Lower lobe of right lung (tissue), 2 donors: ENCODE data around the gene EVA1A. TPM values are rescaled to one million over a fixed set of nuclear protein-coding genes. Genes with fewer than 3 reads are reported as not detected.

Source experiments
- ATAC-seq, 2 donors: fragments of 200-7000 bp; cut with Tn5 transposase; one replicate each; pipeline ENCODE4 v1.9.1; 2020 to 2022; ENCODE audit warnings: mild to moderate bottlenecking in 2 of 2, moderate library complexity in 2 of 2
- DNase-seq: peaks from one replicate; pipeline ENCODE4 v3.0.0-alpha.2; 2020
- H3K27ac ChIP-seq: fragments of 200-600 bp; one replicate; pipeline ENCODE4 v1.8.0; 2022
- H3K27me3 ChIP-seq: fragments of 200-600 bp; one replicate; pipeline ENCODE4 v1.8.0; 2022; ENCODE audit warnings: low read depth
- H3K36me3 ChIP-seq: fragments of 200-600 bp; one replicate; pipeline ENCODE4 v1.8.0; 2022; ENCODE audit warnings: mild to moderate bottlenecking
- H3K4me1 ChIP-seq: fragments of 200-600 bp; one replicate; pipeline ENCODE4 v1.8.0; 2022
- H3K4me3 ChIP-seq: fragments of 200-600 bp; one replicate; pipeline ENCODE4 v1.8.0; 2022; ENCODE audit warnings: mild to moderate bottlenecking
- H3K9me3 ChIP-seq: fragments of 200-600 bp; one replicate; pipeline ENCODE4 v1.8.0; 2022
- intact Hi-C: fragments of 100-400 bp; cut with DNase I; formaldehyde crosslinking; loops from one replicate; pipeline ENCODE4 v1.11.0; 2022
- total RNA-seq: library from RNA; stranded (reverse); fragmentation: NEBNext Ultra II Directional; extraction: Animal tissue kit (Norgen Biotek cat#: 25700); gene quantifications from one replicate; pipeline ENCODE4 v1.2.1, GENCODE V29; 2021
- TF ChIP-seq, protein P1 (sequence below): fragments of 200-600 bp; IDR thresholded peaks from one replicate; pipeline ENCODE4 v1.8.0; 2022; ENCODE audit warnings: antibody characterized with exemption, mild to moderate bottlenecking
- donor health status: DM: no; HTN: yes; CAD: no; lungs with severe emphysema.

EVA1A gene
- total RNA-seq, 1 donor from 2014 or later, result 31.7 TPM

DNA sequence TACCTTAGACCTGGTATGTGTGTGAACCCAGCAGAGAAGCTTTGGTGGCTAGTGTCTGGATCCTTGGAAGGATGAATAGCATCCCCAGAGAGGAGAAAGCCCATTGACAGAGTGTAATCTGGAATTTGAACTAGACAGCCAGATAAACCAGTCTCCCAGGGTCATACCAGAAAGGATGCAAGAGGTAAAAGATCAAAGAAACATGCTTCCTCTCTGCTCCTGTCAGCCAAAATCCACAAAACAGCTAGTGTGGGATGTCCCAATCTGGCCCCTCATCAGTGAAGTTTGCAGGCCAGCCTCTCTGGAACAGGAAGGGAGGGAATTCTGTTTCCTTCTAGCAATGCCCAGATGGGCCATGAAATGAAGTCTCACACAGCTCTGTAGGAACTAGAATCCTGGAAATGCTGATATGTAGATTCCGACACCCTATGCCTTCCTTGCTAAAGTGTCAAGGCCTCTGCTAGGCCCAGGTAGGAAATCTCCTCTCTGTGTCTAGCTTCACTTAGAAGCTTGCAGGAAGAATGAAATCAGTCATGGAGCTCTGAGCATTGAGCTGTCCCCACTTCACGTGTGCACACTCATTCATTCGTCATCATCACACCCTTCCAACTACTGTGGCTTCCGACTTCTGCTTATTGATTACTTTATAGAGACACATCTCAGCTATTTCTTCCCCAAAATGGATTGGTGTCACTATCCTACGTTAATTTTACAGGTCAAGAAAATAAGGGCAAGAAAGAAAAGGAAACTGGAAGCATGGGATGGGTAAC is 38.0 kb downstream of the EVA1A start:
- Histone ChIP-seq H3K27ac (no peak overlapping the region), H3K27me3 (no peaks in the 10 kb centered on the region), H3K36me3 (no peaks in the 10 kb centered on the region), H3K4me1 (no peaks in the 10 kb centered on the region), H3K9me3 (no peaks in the 10 kb centered on the region), H3K4me3 (no peak overlapping the region)
- no peak for DNase-seq
- TF ChIP-seq, protein P1, sequence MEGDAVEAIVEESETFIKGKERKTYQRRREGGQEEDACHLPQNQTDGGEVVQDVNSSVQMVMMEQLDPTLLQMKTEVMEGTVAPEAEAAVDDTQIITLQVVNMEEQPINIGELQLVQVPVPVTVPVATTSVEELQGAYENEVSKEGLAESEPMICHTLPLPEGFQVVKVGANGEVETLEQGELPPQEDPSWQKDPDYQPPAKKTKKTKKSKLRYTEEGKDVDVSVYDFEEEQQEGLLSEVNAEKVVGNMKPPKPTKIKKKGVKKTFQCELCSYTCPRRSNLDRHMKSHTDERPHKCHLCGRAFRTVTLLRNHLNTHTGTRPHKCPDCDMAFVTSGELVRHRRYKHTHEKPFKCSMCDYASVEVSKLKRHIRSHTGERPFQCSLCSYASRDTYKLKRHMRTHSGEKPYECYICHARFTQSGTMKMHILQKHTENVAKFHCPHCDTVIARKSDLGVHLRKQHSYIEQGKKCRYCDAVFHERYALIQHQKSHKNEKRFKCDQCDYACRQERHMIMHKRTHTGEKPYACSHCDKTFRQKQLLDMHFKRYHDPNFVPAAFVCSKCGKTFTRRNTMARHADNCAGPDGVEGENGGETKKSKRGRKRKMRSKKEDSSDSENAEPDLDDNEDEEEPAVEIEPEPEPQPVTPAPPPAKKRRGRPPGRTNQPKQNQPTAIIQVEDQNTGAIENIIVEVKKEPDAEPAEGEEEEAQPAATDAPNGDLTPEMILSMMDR, result no peak
- intact Hi-C loops, result no loop called here
- ATAC-seq, result peak in 1 of 2 donors; percentile 13

DNA sequence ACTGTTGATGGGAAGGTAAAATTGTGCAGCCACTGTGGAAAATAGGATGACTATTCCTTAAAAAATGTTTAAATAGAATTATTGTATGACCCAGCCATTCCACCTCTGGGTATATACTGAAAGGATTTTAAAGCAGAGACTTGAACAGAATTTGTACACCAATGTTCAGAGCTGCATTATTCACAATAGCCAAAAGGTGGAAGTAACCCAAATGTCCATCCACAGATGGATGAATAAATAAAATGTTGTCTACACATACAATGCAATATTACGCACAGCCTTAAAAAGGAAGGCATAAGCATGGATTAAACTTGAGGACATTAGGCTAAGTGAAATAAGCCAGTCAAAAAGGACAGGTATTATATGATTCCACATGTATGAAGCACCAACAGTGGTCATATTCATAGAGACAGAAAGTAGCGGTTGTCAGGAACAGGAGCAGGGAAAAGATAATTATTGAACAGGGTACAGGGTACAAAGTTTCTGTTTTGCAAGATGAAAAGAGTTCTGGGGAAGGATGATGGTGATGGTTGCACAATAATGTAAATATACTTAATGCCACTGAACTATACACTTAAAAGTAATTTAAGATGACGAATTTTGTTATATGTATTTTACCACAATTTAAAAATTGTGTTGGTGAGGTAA is 39.4 kb downstream of the EVA1A start:
- no peak for ATAC-seq
- no peak overlapping the region for H3K27ac ChIP-seq
- peaks cover 5% of the 10 kb centered on the region for H3K4me1 ChIP-seq
- no peak overlapping the region for H3K4me3 ChIP-seq
- H3K27me3 ChIP-seq, result no peaks in the 10 kb centered on the region
- H3K9me3 ChIP-seq, result no peaks in the 10 kb centered on the region
- intact Hi-C loops, result no loop called here
- TF ChIP-seq, protein P1, result no peak
- H3K36me3 ChIP-seq, result no peaks in the 10 kb centered on the region
- no peak for DNase-seq

GRCh38 chr2:75519843-75520242 is 40.9 kb downstream of the EVA1A start:
- no peak overlapping the region for H3K4me3 ChIP-seq
- H3K4me1 ChIP-seq, result peaks cover 5% of the 10 kb centered on the region
- H3K9me3 ChIP-seq, result no peaks in the 10 kb centered on the region
- DNase-seq, result no peak
- TF ChIP-seq, protein P1, result no peak
- no peaks in the 10 kb centered on the region for H3K36me3 ChIP-seq
- no peaks in the 10 kb centered on the region for H3K27me3 ChIP-seq
- intact Hi-C loops, result no loop called here
- H3K27ac ChIP-seq, result no peak overlapping the region
- no peak for ATAC-seq

DNA sequence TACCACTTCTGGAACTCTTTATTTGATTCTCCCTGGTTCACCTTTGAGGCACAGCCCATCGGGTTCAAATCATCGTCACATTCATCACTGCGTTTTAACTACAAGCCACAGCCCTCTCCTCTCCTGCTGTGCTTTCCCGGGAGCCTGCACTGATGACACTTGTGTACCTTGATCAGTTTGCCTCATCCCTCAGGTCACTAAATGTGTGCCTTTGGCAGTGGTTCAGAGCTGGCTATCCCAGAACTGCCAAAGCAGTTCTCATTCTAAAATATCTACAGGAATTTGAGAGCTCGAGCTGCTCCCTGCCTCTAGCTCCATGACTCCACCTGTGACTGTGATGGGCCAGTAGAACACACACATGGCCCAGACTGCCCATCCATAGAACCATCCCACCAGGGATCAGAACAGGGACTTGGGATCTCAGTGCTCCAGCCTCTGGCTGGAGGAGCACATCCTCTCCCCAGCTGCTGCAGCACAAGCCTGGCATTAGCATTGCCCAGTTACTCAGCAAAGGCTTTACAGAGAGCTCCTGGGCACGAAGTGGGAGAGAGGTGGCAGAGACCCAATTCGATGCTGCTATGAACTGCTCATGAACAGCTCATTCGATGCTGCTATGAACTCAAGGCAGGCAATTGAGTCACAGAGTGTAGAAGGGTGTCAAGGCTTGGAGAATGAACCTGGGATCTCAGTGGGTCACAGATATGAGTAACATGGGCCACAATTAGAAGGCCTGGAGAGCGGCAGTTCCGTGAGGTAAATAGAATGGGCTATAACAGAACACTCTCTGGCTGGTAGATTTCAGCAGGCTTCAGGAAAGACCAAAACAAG is 41.9 kb downstream of the EVA1A start:
- intact Hi-C loops, result no loop called here

More for the DNA sequence above, 41.9 kb downstream of the EVA1A start:
- no peak for DNase-seq
- no peak overlapping the region for H3K27ac ChIP-seq
- H3K4me1 ChIP-seq, result peaks cover 5% of the 10 kb centered on the region
- no peaks in the 10 kb centered on the region for H3K36me3 ChIP-seq
- no peak for ATAC-seq
- no peaks in the 10 kb centered on the region for H3K9me3 ChIP-seq
- no peaks in the 10 kb centered on the region for H3K27me3 ChIP-seq
- TF ChIP-seq, protein P1, result no peak
- no peak overlapping the region for H3K4me3 ChIP-seq
